Cortex of kidney (tissue), 1 donor: ENCODE data around the gene GHRHR.

ENCODE experiments used
- DNase-seq: peaks from one replicate; lab custom pipeline; 2025; lab: John Stamatoyannopoulos, UW

The GHRHR gene

GRCh38 chr7:30985756-30986155 lies 22.0 kb downstream of the GHRHR start:
- no peak for DNase-seq

- no peak for DNase-seq
Observed at GRCh38 chr7:30986331-30986730, 22.6 kb downstream of the GHRHR start.

GRCh38 chr7:30986738-30987137 lies 23.0 kb downstream of the GHRHR start:
- no peak for DNase-seq

GRCh38 chr7:30987178-30987577 lies 23.4 kb downstream of the GHRHR start:
- DNase-seq = no peak

- DNase-seq = no peak
Observed at GRCh38 chr7:30987936-30988335, 24.2 kb downstream of the GHRHR start.

- DNase-seq = no peak
Observed at GRCh38 chr7:30988351-30989005, 24.7 kb downstream of the GHRHR start.

GRCh38 chr7:30989008-30989823 lies 25.5 kb downstream of the GHRHR start:
- no peak for DNase-seq

- DNase-seq = no peak
Observed at GRCh38 chr7:30989824-30990672, 26.3 kb downstream of the GHRHR start.

- no peak for DNase-seq
Observed at GRCh38 chr7:30990673-30991170, 27.0 kb downstream of the GHRHR start.

- DNase-seq = no peak
Observed at GRCh38 chr7:30992414-30992813, 28.7 kb downstream of the GHRHR start.

GRCh38 chr7:30994206-30995100 lies 30.7 kb downstream of the GHRHR start:
- no peak for DNase-seq

GRCh38 chr7:30995536-30995935 lies 31.8 kb downstream of the GHRHR start:
- no peak for DNase-seq

- DNase-seq = no peak
Observed at GRCh38 chr7:30996256-30996655, 32.5 kb downstream of the GHRHR start.

GRCh38 chr7:30996883-30997282 lies 33.1 kb downstream of the GHRHR start:
- DNase-seq = no peak

- DNase-seq = no peak
Observed at GRCh38 chr7:30997316-30997715, 33.6 kb downstream of the GHRHR start.

GRCh38 chr7:30998180-30998579 lies 34.4 kb downstream of the GHRHR start:
- DNase-seq = no peak

GRCh38 chr7:31000161-31000693 lies 36.5 kb downstream of the GHRHR start:
- DNase-seq = no peak

GRCh38 chr7:31000779-31001178 lies 37.0 kb downstream of the GHRHR start:
- no peak for DNase-seq

- no peak for DNase-seq
Observed at GRCh38 chr7:31002256-31002655, 38.5 kb downstream of the GHRHR start.

- no peak for DNase-seq
Observed at GRCh38 chr7:31003097-31003496, 39.3 kb downstream of the GHRHR start.

GRCh38 chr7:31003721-31004120 lies 40.0 kb downstream of the GHRHR start:
- DNase-seq = no peak
